IPS DF 4.7 (cell line): ENCODE data around the gene WNT3.
"Not testable (repeated sequence)": the region's sequence is repeated elsewhere in the genome, so short reads cannot be mapped to it uniquely, and the experiment has no call there.

Source experiments
- DNase-seq: peaks from one replicate; pipeline ENCODE4 v3.0.0-alpha.2; 2013; ENCODE audit warnings: low spot score; ENCODE audit errors: extremely low read depth

WNT3 gene

GRCh38 chr17:46814446-46814845 lies 4.0 kb downstream of the WNT3 start:
- DNase-seq, result no peak

- no peak for DNase-seq
Observed at GRCh38 chr17:46813920-46814319, 4.6 kb downstream of the WNT3 start.

- DNase-seq, result no peak
Observed at GRCh38 chr17:46812624-46813318, 5.7 kb downstream of the WNT3 start.

- DNase-seq, result no peak
Observed at GRCh38 chr17:46811978-46812583, 6.4 kb downstream of the WNT3 start.

GRCh38 chr17:46810837-46811236 lies 7.7 kb downstream of the WNT3 start:
- DNase-seq, result no peak

GRCh38 chr17:46809110-46809571 lies 9.4 kb downstream of the WNT3 start:
- DNase-seq, result no peak

GRCh38 chr17:46805771-46806170 lies 12.7 kb downstream of the WNT3 start:
- no peak for DNase-seq

GRCh38 chr17:46803544-46803943 lies 14.9 kb downstream of the WNT3 start:
- no peak for DNase-seq

- DNase-seq, result no peak
Observed at GRCh38 chr17:46802800-46803199, 15.7 kb downstream of the WNT3 start.

GRCh38 chr17:46800573-46800972 lies 17.9 kb downstream of the WNT3 start:
- DNase-seq, result no peak

GRCh38 chr17:46796956-46797530 lies 21.4 kb downstream of the WNT3 start:
- no peak for DNase-seq

- no peak for DNase-seq
Observed at GRCh38 chr17:46796524-46796923, 22.0 kb downstream of the WNT3 start.

- no peak for DNase-seq
Observed at GRCh38 chr17:46796084-46796483, 22.4 kb downstream of the WNT3 start.

GRCh38 chr17:46795379-46795952 lies 23.0 kb downstream of the WNT3 start:
- no peak for DNase-seq

- DNase-seq, result no peak
Observed at GRCh38 chr17:46794318-46794717, 24.2 kb downstream of the WNT3 start.

GRCh38 chr17:46793541-46793940 lies 25.0 kb downstream of the WNT3 start:
- no peak for DNase-seq

GRCh38 chr17:46793023-46793422 lies 25.5 kb downstream of the WNT3 start:
- not testable (repeated sequence) for DNase-seq

GRCh38 chr17:46792071-46792470 lies 26.4 kb downstream of the WNT3 start:
- no peak for DNase-seq

- no peak for DNase-seq
Observed at GRCh38 chr17:46791531-46791930, 27.0 kb downstream of the WNT3 start.

- no peak for DNase-seq
Observed at GRCh38 chr17:46790216-46790615, 28.3 kb downstream of the WNT3 start.

- DNase-seq, result no peak
Observed at GRCh38 chr17:46789610-46790009, 28.9 kb downstream of the WNT3 start.

- DNase-seq, result no peak
Observed at GRCh38 chr17:46788796-46789195, 29.7 kb downstream of the WNT3 start.
